Measurements from ENCODE around the gene DPPA5.
"Not testable (repeated sequence)": the region's sequence is repeated elsewhere in the genome, so short reads cannot be mapped to it uniquely, and the experiment has no call there.

DPPA5 gene

DNA sequence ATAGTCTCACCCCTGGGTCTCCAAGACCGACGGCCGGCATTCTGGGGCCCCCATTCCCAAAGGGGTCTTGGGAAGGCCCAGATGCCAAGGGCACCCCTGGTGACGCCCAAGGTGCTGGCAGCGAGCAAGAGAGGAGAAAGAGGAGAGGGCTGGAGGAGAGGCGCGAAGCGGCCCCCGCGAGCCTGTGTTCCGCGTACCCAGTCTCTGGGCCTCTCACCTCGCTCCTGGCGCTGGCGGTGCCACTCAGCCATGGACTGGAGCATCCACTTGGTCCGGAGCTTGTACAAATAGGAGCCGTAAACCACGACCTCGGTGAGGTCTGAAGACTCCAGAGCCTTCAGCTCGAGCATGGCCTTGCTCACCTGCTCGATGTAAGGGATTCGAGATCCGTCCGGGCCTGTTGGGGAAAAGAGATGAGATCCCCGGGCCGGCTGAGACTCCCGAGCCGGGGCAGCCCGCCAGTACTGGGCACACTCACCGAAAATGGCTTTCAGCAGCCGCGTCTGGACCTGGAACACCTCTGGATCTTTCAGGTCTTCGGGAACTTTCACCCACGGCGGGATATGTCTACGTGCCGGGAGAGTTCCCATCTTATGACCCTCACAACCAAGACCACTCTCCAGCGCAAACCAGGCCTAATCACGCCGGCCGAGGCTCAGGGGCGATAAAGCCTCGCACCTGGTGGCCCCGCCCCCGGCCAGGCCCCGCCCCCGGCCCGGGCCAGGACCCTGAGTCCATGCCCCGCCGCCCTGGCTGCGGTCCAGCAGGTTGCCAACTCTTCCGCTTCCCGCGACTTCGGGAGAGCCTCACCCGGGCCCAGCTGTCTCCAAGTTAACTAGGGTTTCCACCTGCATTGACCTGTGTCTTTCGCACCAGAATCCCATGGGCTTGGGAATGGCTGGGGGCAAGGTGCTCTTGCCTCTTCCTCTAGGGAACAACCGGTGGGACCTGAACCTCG, at the start of gene DPPA5:
Gene DPPA5, minus strand, starts transcription at position 641 of the 958 bp plus-strand sequence. Its CDS starts 51 bp downstream, at position 590.
- DNase-seq (ENCODE audit: low read depth in 2 of 2), result no peak

GRCh38 chr6:73400656-73401055, 46.6 kb upstream of the DPPA5 start:
- DNase-seq (ENCODE audit: low read depth in 2 of 2), result no peak

- no peak for DNase-seq (ENCODE audit: low read depth in 2 of 2)
Measured at GRCh38 chr6:73395875-73396274, 41.8 kb upstream of the DPPA5 start.

DNA sequence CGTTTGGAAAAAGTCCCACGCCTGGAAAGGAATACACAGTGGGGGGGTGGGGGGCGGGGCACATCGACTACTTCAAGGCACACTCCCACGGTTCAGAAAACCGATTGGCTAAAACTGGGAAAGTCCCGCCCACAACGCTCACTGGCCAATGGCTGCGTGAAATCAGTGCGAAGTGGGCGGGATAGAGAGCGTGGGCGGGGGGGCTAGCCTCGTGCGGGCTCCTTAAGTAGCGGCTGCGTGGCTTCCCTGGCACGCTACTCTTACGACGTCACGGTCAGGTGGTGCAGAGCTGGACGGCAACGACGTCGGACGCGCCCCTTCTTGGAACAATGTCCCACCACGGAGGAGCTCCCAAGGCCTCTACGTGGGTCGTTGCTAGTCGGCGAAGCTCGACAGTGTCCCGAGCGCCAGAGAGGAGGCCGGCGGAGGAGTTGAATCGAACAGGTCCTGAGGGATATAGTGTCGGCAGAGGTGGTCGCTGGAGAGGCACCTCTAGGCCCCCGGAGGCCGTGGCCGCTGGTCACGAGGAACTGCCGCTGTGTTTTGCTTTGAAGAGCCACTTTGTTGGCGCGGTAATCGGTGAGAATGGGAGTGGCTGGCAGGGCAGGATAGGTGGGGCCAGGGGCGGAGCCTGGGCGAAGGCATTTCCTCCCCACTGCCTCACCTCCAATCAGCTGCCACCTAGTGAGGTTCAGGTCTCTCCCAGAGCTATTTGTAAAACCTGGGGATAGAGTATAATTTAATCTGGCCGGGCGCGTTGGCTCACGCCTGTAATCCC, 40.7 kb upstream of the DPPA5 start, which contains the start of gene DDX43:
Gene DDX43, plus strand, starts transcription at position 252 of the 778 bp plus-strand sequence. Its CDS starts 78 bp downstream, at position 330.
- DNase-seq (ENCODE audit: low read depth in 2 of 2), result peak in 1 of 2 donors; percentile 30

GRCh38 chr6:73393278-73393677, 39.2 kb upstream of the DPPA5 start:
- no peak for DNase-seq (ENCODE audit: low read depth in 2 of 2)

GRCh38 chr6:73392188-73392587, 38.1 kb upstream of the DPPA5 start:
- not testable (repeated sequence) for DNase-seq (ENCODE audit: low read depth in 2 of 2)

GRCh38 chr6:73391675-73392074, 37.6 kb upstream of the DPPA5 start:
- DNase-seq (ENCODE audit: low read depth in 2 of 2), result no peak

DNA sequence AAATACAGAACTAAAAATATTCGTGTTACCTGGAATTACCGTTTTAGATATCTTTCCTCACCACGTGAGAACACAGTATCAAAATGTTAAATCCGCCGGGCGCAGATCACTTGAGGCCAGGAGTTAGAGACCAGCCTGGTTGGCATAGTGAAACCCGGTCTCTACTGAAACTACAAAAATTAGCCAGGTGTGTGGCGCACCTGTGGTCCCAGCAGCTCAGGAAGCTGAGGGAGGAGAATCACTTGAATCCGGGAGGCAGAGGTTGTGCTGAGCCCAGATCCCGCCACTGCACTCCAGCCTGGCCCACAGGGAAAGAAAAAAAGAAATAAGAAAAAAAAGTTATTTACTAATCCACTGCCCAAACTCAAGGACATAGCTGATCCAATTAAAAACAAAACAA, 35.8 kb upstream of the DPPA5 start:
- DNase-seq (ENCODE audit: low read depth in 2 of 2), result no peak

- DNase-seq (ENCODE audit: low read depth in 2 of 2), result peak; percentile 15 to 43
Measured at GRCh38 chr6:73388800-73389512, 34.9 kb upstream of the DPPA5 start.

DNA sequence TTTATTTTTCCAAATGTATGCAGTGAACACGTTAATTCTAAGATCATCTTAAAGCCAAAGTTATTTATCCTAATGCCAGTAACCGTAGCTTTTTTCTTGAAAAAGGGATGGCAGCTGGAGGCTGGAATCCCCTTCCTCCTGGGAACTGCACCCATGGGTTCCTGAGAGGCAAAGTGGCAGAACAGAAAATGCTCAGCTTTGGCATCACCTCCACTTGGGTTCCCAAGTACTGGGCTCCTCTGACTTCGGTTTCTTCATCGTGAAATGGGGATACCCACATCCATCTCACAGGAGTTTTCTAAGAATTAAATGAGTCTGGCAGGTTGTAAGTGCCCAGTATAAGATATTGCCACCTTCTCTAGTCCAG, 34.3 kb upstream of the DPPA5 start:
- no peak for DNase-seq (ENCODE audit: low read depth in 2 of 2)

- no peak for DNase-seq (ENCODE audit: low read depth in 2 of 2)
Measured at GRCh38 chr6:73382462-73383113, 28.5 kb upstream of the DPPA5 start.

- not testable (repeated sequence) for DNase-seq (ENCODE audit: low read depth in 2 of 2)
Measured at GRCh38 chr6:73381531-73381930, 27.5 kb upstream of the DPPA5 start.

GRCh38 chr6:73377225-73377624, 23.1 kb upstream of the DPPA5 start:
- no peak for DNase-seq (ENCODE audit: low read depth in 2 of 2)

DNA sequence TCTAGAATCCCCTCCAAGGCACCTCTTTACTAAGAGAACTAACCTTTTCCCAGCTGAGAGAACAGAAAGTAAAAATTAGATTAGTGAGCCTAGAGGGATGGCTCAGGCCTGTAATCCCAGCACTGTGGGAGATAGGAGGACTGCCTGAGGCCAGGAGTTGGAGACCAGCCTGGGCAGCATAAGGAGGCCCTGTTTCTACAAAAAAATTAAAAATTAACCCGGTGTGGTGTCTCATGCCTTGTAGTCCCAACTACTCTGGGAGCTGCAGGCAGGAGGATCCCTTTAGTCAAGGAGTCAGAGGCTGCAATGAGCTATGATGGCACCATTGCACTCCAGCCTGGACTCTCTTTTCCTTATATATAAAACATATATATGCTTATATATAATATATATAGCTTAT, 21.1 kb upstream of the DPPA5 start:
- DNase-seq (ENCODE audit: low read depth in 2 of 2), result no peak

GRCh38 chr6:73372516-73372915, 18.4 kb upstream of the DPPA5 start:
- DNase-seq (ENCODE audit: low read depth in 2 of 2), result no peak

DNA sequence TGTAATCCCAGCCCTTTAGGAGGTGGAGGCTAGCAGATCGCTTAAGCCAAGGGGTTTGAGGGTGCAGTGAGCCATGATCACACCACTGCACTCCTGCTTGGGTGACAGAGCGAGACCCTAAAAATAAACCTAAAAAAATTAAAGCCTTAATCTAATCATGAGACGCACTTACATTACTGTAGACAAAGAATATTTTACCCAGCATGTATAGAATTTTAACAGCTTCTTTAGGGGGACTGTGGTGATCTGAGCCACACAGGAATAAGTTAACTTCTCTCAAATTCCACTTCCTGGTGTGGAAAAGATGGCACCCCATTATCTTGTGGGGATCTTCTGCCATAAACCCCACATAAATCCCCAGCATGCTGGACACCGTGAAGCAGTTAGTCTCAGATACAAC, 17.9 kb upstream of the DPPA5 start:
- no peak for DNase-seq (ENCODE audit: low read depth in 2 of 2)

- no peak for DNase-seq (ENCODE audit: low read depth in 2 of 2)
Measured at GRCh38 chr6:73369563-73369962, 15.5 kb upstream of the DPPA5 start, which contains the start of gene OOEP. TSS of gene OOEP (minus strand) at chr6:73369897. CDS start at chr6:73369792, 105 bp downstream.

DNA sequence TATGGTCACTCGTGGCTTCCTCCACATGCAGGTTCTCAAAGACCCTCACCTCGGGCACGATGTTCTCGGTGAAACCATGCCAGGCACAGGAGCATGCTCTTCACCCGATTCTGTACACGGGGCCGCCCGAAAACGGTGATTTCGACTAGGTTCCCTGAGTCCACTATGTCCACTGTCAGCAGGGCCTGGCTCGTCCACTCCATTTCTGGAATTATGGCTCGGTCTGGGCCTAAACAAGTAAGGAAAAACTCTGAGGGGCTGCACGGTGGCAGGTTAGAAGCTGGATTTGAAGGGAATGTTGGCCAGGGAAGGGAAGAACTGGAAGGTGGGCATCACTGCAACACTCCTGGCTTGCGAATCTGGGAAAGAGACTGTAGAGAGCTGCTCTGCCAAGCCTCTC, 15.1 kb upstream of the DPPA5 start:
- DNase-seq (ENCODE audit: low read depth in 2 of 2), result no peak

DNA sequence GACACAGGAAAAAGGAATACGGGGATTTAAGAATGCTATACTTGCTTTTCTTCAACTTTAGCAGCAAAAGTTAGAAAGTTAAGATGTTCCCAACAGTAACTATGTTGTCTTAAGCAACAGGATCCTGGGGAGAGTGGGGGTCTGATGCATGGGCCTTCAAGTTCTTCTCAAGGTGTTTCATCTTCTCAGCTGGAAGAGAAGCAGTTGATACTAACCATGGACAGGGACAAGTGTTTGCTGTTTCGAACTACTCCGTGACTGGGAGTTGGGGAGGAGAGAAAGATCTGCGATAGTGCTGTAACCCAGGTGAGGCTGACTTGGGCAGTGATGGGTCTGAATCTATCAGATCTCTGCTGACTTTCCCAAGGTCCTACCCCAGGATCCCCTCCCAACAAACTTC, 14.6 kb upstream of the DPPA5 start:
- no peak for DNase-seq (ENCODE audit: low read depth in 2 of 2)

GRCh38 chr6:73367761-73368355, 13.8 kb upstream of the DPPA5 start:
- DNase-seq (ENCODE audit: low read depth in 2 of 2), result no peak

DNA sequence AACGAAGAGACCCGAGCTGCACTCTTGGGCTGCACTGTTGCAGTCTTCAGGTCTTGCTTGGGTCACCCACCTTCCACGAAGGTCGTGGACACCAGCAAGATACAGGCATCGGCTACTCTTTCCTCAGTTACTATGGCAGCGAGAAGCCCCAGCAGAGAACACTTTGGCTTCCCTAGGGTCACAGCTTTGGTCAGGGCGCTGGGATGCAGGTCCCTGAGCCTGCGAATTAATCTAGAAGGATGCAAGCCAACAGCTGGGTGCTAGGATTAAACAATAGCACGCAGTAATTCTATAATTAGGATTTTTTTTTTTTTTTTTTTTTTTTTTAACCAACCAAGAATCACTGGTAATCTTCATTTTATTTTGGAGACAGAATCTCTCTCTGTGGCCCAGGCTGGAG, 10.5 kb upstream of the DPPA5 start:
- DNase-seq (ENCODE audit: low read depth in 2 of 2), result no peak
